Measurements from ENCODE around the gene AP5S1. TPM values are rescaled to one million over a fixed set of nuclear protein-coding genes. Genes with fewer than 3 reads are reported as not detected.

AP5S1 gene
- total RNA-seq, 1 experiment from 2014 or later, result 3.9 TPM

DNA sequence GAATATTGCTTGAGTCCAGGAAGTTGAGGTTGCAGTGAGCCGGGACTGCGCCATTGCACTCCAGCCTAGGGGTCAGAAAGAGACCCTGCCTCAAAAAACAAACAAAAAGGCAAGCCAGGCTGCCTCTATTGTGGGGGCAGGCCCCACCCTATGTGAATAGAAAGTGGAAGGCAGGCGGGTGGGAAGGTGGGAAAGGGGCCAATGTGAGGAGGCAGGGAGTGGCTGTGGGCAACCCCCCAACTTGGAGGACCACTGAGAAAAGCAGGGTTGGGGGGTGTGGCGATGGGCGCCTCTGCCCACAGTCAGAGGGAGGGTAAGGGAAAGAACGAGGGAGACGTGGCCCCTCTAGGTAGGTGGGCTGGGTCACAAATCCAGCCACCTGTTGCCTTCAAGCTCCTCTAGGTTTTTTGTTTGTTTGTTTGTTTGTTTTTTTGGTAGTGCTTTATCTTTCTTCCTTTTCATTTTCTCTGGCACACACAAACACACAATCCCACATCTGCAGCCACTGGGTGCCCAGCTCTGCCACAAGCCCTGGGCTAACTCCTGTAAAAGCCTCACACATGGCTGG is 5.3 kb upstream of the AP5S1 start:
- Histone ChIP-seq H3K56ac (ENCODE audit: insufficient read length, low read depth, low read length) (no peak overlapping the region), H3K27me3 (ENCODE audit: insufficient read depth, low read length) (no peaks in the 10 kb centered on the region), H2BK5ac (ENCODE audit: insufficient read length, low read length) (no peak overlapping the region), H3K79me2 (ENCODE audit: insufficient read depth, low read length) (no peaks in the 10 kb centered on the region), H2BK120ac (ENCODE audit: low read depth, low read length, poor library complexity, severe bottlenecking) (no peak overlapping the region), H3T11ph (ENCODE audit: low read length) (no peak overlapping the region), H2BK20ac (ENCODE audit: low read depth, low read length, poor library complexity, severe bottlenecking) (no peak overlapping the region), H2AFZ (ENCODE audit: low read length) (no peak overlapping the region), H4K20me1 (ENCODE audit: control insufficient read depth, insufficient read depth, insufficient read length) (no peaks in the 10 kb centered on the region), H3K4ac (ENCODE audit: low read depth, low read length) (no peak overlapping the region), H3K4me2 (ENCODE audit: insufficient read depth, insufficient read length, low read length) (no peak overlapping the region), H4K5ac (ENCODE audit: insufficient read length, low read depth, low read length) (no peak overlapping the region), H2BK12ac (ENCODE audit: insufficient read length, low read depth, low read length) (no peak overlapping the region), H4K8ac (replicated peaks; ENCODE audit: insufficient read length, low read depth, low read length) (no peak overlapping the region), H3K14ac (ENCODE audit: insufficient read depth, low read length) (no peak overlapping the region; the same call in 1 of the 2 replicates), H3K27ac (ENCODE audit: insufficient read length, low read depth, low read length) (no peak overlapping the region), H3K9ac (ENCODE audit: extremely low read depth, insufficient read length, low read length) (no peak overlapping the region), H2BK15ac (ENCODE audit: low read depth, low read length) (no peak overlapping the region), H2AK5ac (ENCODE audit: insufficient read length, low read length) (no peak overlapping the region), H3K18ac (ENCODE audit: insufficient read length, low read depth, low read length) (no peak overlapping the region), H3K23me2 (ENCODE audit: insufficient read length, low read depth, low read length, poor library complexity, severe bottlenecking) (no peaks in the 10 kb centered on the region), H3K4me1 (ENCODE audit: insufficient read depth, low read length) (no peaks in the 10 kb centered on the region; the same call in 1 of the 2 replicates), H4K91ac (ENCODE audit: insufficient read length, low read depth, low read length) (no peak overlapping the region), H3K23ac (ENCODE audit: insufficient read length, low read depth, low read length) (no peak overlapping the region), H3K79me1 (ENCODE audit: insufficient read depth, low read depth, low read length, poor library complexity, severe bottlenecking) (no peaks in the 10 kb centered on the region), H3K9me3 (ENCODE audit: control insufficient read depth, low read depth, low read length) (no peaks in the 10 kb centered on the region)
- WGBS (ENCODE audit: extremely low coverage, insufficient read length, low lambda C conversion rate), result no CpG with 5 or more reads among the region's 7 CpGs
- peaks cover 19 to 29% of the 10 kb centered on the region in 2 experiments for H3K4me1 Mint-ChIP-seq
- no peak overlapping the region for H3K27ac Mint-ChIP-seq
- DNase-seq, result no peak
- TF ChIP-seq, protein P1, sequence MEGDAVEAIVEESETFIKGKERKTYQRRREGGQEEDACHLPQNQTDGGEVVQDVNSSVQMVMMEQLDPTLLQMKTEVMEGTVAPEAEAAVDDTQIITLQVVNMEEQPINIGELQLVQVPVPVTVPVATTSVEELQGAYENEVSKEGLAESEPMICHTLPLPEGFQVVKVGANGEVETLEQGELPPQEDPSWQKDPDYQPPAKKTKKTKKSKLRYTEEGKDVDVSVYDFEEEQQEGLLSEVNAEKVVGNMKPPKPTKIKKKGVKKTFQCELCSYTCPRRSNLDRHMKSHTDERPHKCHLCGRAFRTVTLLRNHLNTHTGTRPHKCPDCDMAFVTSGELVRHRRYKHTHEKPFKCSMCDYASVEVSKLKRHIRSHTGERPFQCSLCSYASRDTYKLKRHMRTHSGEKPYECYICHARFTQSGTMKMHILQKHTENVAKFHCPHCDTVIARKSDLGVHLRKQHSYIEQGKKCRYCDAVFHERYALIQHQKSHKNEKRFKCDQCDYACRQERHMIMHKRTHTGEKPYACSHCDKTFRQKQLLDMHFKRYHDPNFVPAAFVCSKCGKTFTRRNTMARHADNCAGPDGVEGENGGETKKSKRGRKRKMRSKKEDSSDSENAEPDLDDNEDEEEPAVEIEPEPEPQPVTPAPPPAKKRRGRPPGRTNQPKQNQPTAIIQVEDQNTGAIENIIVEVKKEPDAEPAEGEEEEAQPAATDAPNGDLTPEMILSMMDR (conservative IDR thresholded peaks at IDR 0.05), result no peak
- no peaks in the 10 kb centered on the region for H3K9me3 Mint-ChIP-seq
- no peak overlapping the region for H3K4me3 Mint-ChIP-seq
- no peaks in the 10 kb centered on the region; a peak in 1 of 7 replicates for H3K36me3 Mint-ChIP-seq (ENCODE audit: insufficient read depth in 1 of 3, low read depth in 3 of 3)
- H3K27me3 Mint-ChIP-seq (ENCODE audit: low read depth), result peaks cover 4% of the 10 kb centered on the region
